HCT116 (cell line): ENCODE data around the gene NDOR1. TPM values are rescaled to one million over a fixed set of nuclear protein-coding genes. Genes with fewer than 3 reads are reported as not detected.

Source experiments
- ATAC-seq: fragments of 200-7000 bp; cut with Tn5 transposase; 2 replicates; pipeline ENCODE4 v1.9.1; 2020; ENCODE audit warnings: mild to moderate bottlenecking, moderate library complexity
- BruUV-seq: library from RNA; stranded (reverse); fragments of 400-500 nt; replicated peaks from 2 replicates; lab custom pipeline; 2021; lab: Mats Ljungman, UMichigan
- CTCF ChIA-PET: fragments of 300-600 bp; sonication (Branson Sonifier 250); formaldehyde crosslinking; loops from one replicate; lab custom pipeline; 2021; ENCODE audit warnings: antibody characterized with exemption; lab: Charles Lee
- POLR2A ChIA-PET: fragments of 300-600, 350-600 bp; sonication (Branson Sonifier 250); formaldehyde crosslinking; loops from one replicate; lab custom pipeline; 2021; ENCODE audit warnings: antibody characterized with exemption; lab: Charles Lee
- RAD21 ChIA-PET, 2 experiments: fragments of 300-600 bp; sonication (Branson Sonifier 250); formaldehyde crosslinking; loops; one replicate each; lab custom pipeline; 2023; ENCODE audit warnings: low total read pairs in 2 of 2; ENCODE audit not compliant: uncharacterized antibody in 2 of 2, unreplicated experiment in 2 of 2, low non-redundant PET in 1 of 2; lab: Charles Lee
- DNase-seq: peaks from one replicate; pipeline ENCODE4 v3.0.0-alpha.2; 2010; ENCODE audit warnings: low read depth, low spot score
- H2AFZ ChIP-seq: fragments of 200-600 bp; shearing (Covaris generic), sonication (generic); 2 replicates; pipeline ENCODE4 v1.6.1; 2017; ENCODE audit warnings: low read depth, mixed run types, mixed read lengths, antibody characterized with exemption, low read length; ENCODE audit not compliant: poor library complexity, severe bottlenecking
- H3K27ac ChIP-seq: 2 replicates; pipeline ENCODE4 v1.5.1; 2012; ENCODE audit warnings: low read depth, low read length
- H3K27me3 ChIP-seq: fragments of 200-600 bp; sonication (generic); 2 replicates; pipeline ENCODE4 v1.6.1; 2016; ENCODE audit warnings: mixed run types, low read length, mixed read lengths; ENCODE audit not compliant: insufficient read depth
- H3K36me3 ChIP-seq, 2 experiments: fragments of 200-500 bp in 1 of 2; fragments of 200-600 bp in 1 of 2; sonication (Bioruptor generic) in 1 of 2; sonication (generic) in 1 of 2; 2 replicates each; pipeline versions ENCODE4 v1.5.1 to v1.6.1; 2014 to 2016; ENCODE audit warnings: low read length in 2 of 2, inconsistent platforms in 1 of 2, mixed read lengths in 1 of 2, mixed run types in 1 of 2; ENCODE audit not compliant: insufficient read depth in 2 of 2, control insufficient read depth in 1 of 2
- H3K4me1 ChIP-seq, 2 experiments: fragments of 200-600 bp in 1 of 2; sonication (generic) in 1 of 2; 2 replicates each; pipeline versions ENCODE4 v1.5.1 to v1.6.1; 2012 to 2017; ENCODE audit warnings: low read length in 2 of 2, inconsistent platforms in 1 of 2, mild to moderate bottlenecking in 1 of 2, mixed read lengths in 1 of 2, mixed run types in 1 of 2, moderate library complexity in 1 of 2; ENCODE audit not compliant: insufficient read depth in 2 of 2, control insufficient read depth in 1 of 2
- H3K4me2 ChIP-seq: fragments of 200-600 bp; sonication (generic); 2 replicates; pipeline ENCODE4 v1.6.1; 2017; ENCODE audit warnings: mixed run types, low read length, mixed read lengths
- H3K4me3 ChIP-seq, 2 experiments: fragments of 200-600 bp in 1 of 2; sonication (generic) in 1 of 2; replicated peaks in 1 of 2; 2 replicates each; pipeline ENCODE4 v1.5.1; 2011 to 2016; ENCODE audit warnings: low read length in 2 of 2, control low read depth in 1 of 2, low read depth in 1 of 2, mild to moderate bottlenecking in 1 of 2, mixed read lengths in 1 of 2, mixed run types in 1 of 2
- H3K79me2 ChIP-seq: fragments of 200-600 bp; sonication (generic); 2 replicates; pipeline ENCODE4 v1.6.1; 2017; ENCODE audit warnings: mild to moderate bottlenecking, mixed run types, low read length, moderate library complexity, mixed read lengths; ENCODE audit not compliant: insufficient read depth
- H3K9ac ChIP-seq: fragments of 200-600 bp; sonication (generic); 2 replicates; pipeline ENCODE4 v1.6.1; 2016; ENCODE audit warnings: low read length, mixed read lengths
- H3K9me2 ChIP-seq: fragments of 200-600 bp; sonication (generic), shearing (Covaris generic); 2 replicates; pipeline ENCODE4 v1.6.1; 2017; ENCODE audit warnings: mixed run types, mild to moderate bottlenecking, moderate library complexity; ENCODE audit not compliant: insufficient read depth
- H3K9me3 ChIP-seq, 2 experiments: fragments of 200-500 bp in 1 of 2; fragments of 200-600 bp in 1 of 2; sonication (Bioruptor generic) in 1 of 2; sonication (generic) in 1 of 2; 2 replicates each; pipeline ENCODE4 v1.6.1; 2014 to 2017; ENCODE audit warnings: low read length in 2 of 2, mixed read lengths in 2 of 2, inconsistent platforms in 1 of 2, low read depth in 1 of 2, mild to moderate bottlenecking in 1 of 2, mixed run types in 1 of 2, moderate library complexity in 1 of 2; ENCODE audit not compliant: control insufficient read depth in 1 of 2, insufficient read depth in 1 of 2
- H4K20me1 ChIP-seq: fragments of 200-600 bp; sonication (generic), shearing (Covaris generic); 2 replicates; pipeline ENCODE4 v1.6.1; 2017; ENCODE audit warnings: mixed run types, mild to moderate bottlenecking, moderate library complexity; ENCODE audit not compliant: insufficient read depth
- CEBPB ChIP-seq: IDR thresholded peaks from 2 replicates; pipeline ENCODE4 v1.6.1; 2012; ENCODE audit warnings: low read depth
- CTCF ChIP-seq, 3 experiments: fragments of 200-600 bp in 1 of 3; sonication (generic) in 1 of 3; IDR thresholded peaks in 2 of 3; conservative IDR thresholded peaks in 1 of 3; 2 replicates each; pipeline ENCODE4 v1.5.1; 2012 to 2017; ENCODE audit warnings: low read depth in 2 of 3, low read length in 2 of 3, antibody characterized with exemption in 1 of 3, borderline replicate concordance in 1 of 3, control low read depth in 1 of 3, mild to moderate bottlenecking in 1 of 3, mixed read lengths in 1 of 3, mixed run types in 1 of 3, moderate library complexity in 1 of 3; ENCODE audit not compliant: insufficient read depth in 1 of 3
- EZH2 ChIP-seq: fragments of 200-600 bp; sonication (generic); IDR thresholded peaks from 2 replicates; pipeline ENCODE4 v1.6.1; 2017; ENCODE audit warnings: antibody characterized with exemption, mixed run types
- RAD21 ChIP-seq: IDR thresholded peaks from 2 replicates; pipeline ENCODE4 v1.6.1; 2012; ENCODE audit warnings: low read depth, mild to moderate bottlenecking
- REST ChIP-seq: IDR thresholded peaks from 2 replicates; pipeline ENCODE4 v1.6.1; 2012; ENCODE audit warnings: low read depth
- SIN3A ChIP-seq: IDR thresholded peaks from 2 replicates; pipeline ENCODE4 v1.6.1; 2012; ENCODE audit warnings: low read depth
- SP1 ChIP-seq: IDR thresholded peaks from 2 replicates; pipeline ENCODE4 v1.6.1; 2012; ENCODE audit warnings: low read depth
- YY1 ChIP-seq: IDR thresholded peaks from 2 replicates; pipeline ENCODE4 v1.6.1; 2011; ENCODE audit warnings: low read length, low read depth, moderate library complexity, mild to moderate bottlenecking; ENCODE audit not compliant: insufficient replicate concordance; ENCODE audit errors: extremely low read depth
- intact Hi-C: fragments of 100-400 bp; cut with micrococcal nuclease; formaldehyde crosslinking; loops from 2 replicates; pipeline ENCODE4 v1.10.0; 2022
- total RNA-seq: library from RNA; stranded (reverse); gene quantifications from one replicate; pipeline ENCODE4 v1.2.1, GENCODE V29; 2021; ENCODE audit not compliant: unreplicated experiment

The NDOR1 gene
- total RNA-seq, 1 experiment from 2014 or later: 28.4 TPM

- Histone ChIP-seq H4K20me1 (no peaks in the 10 kb centered on the region), H3K9ac (no peak overlapping the region), H3K4me1 (peaks cover 3 to 42% of the 10 kb centered on the region in 2 experiments; a peak in 3 of 4 replicates), H2AFZ (no peak overlapping the region), H3K79me2 (no peaks in the 10 kb centered on the region), H3K4me3 (no peak overlapping the region), H3K4me2 (no peak overlapping the region), H3K9me2 (no peaks in the 10 kb centered on the region), H3K27me3 (no peaks in the 10 kb centered on the region), H3K36me3 (no peaks in the 10 kb centered on the region), H3K27ac (peak overlapping the region; percentile 42; the same call in 1 of the 2 replicates), H3K9me3 (no peaks in the 10 kb centered on the region; a peak in 1 of 4 replicates)
- ATAC-seq: no peak
- DNase-seq: no peak
- no TSS peak for BruUV-seq
- CTCF ChIA-PET: interaction anchor here (1.2 kb wide), 1 partner anchor 79 kb away, joined by 3 read pairs; no protein-coding TSS in a partner anchor
- intact Hi-C loops: no loop called here
- RAD21 ChIA-PET: no interaction called here
- TF ChIP-seq SP1: no peak
- TF ChIP-seq RAD21: no peak
- TF ChIP-seq CTCF (IDR thresholded peaks at IDR 0.05 in 2 of 3, conservative IDR thresholded peaks at IDR 0.05 in 1 of 3; ENCODE audit: borderline replicate concordance in 1 of 3, insufficient read depth in 1 of 3, low read depth in 2 of 3, low read length in 2 of 3): no peak
- POLR2A ChIA-PET: interaction anchor here (0.6 to 0.7 kb wide), 2 partner anchors 25 to 43 kb away, joined by 3 to 5 read pairs; partner anchors contain the start of gene TPRN
These were observed 47.7 kb upstream of the NDOR1 start for GRCh38 chr9:137157618-137158415.

- peaks cover 5 to 50% of the 10 kb centered on the region in 2 experiments; a peak in 3 of 4 replicates for H3K4me1 ChIP-seq
- no peak overlapping the region for H2AFZ ChIP-seq
- no peak overlapping the region for H3K9ac ChIP-seq
- intact Hi-C loops: no loop called here
- no peaks in the 10 kb centered on the region for H3K79me2 ChIP-seq
- no peaks in the 10 kb centered on the region for H3K36me3 ChIP-seq
- ChIA-PET CTCF (no interaction called here), POLR2A (interaction anchor here (0.6 kb wide), 1 partner anchor 26 kb away, joined by 5 read pairs; no protein-coding TSS in a partner anchor), RAD21 (no interaction called here)
- H3K4me3 ChIP-seq: no peak overlapping the region
- no peak for ATAC-seq
- no peaks in the 10 kb centered on the region for H4K20me1 ChIP-seq
- DNase-seq: no peak
- no peaks in the 10 kb centered on the region for H3K9me2 ChIP-seq
- no peaks in the 10 kb centered on the region for H3K27me3 ChIP-seq
- no peak overlapping the region for H3K27ac ChIP-seq
- no peaks in the 10 kb centered on the region for H3K9me3 ChIP-seq
- 0 out of 2 replicates have a peak overlapping the region, but pooled peaks have one; percentile 17 for H3K4me2 ChIP-seq
- no TSS peak for BruUV-seq
- no peak for TF ChIP-seq REST
- no peak for TF ChIP-seq SIN3A
- TF ChIP-seq YY1: no peak
- no peak for TF ChIP-seq RAD21
- no peak for TF ChIP-seq EZH2
- TF ChIP-seq CEBPB: no peak
- TF ChIP-seq CTCF (IDR thresholded peaks at IDR 0.05 in 2 of 3, conservative IDR thresholded peaks at IDR 0.05 in 1 of 3; ENCODE audit: borderline replicate concordance in 1 of 3, insufficient read depth in 1 of 3, low read depth in 2 of 3, low read length in 2 of 3): no peak
These were observed 46.9 kb upstream of the NDOR1 start for GRCh38 chr9:137158625-137159024.
